ENCODE results near the gene ACSL6.

GRCh38 chr5:132025403-132025971 is 14.0 kb upstream of the ACSL6 start:
- no peak for TF ChIP-seq POLR2A (IDR thresholded peaks at IDR 0.05; ENCODE audit: low read depth, low read length)
- no peak for TF ChIP-seq POLR2AphosphoS5 (IDR thresholded peaks at IDR 0.05; ENCODE audit: low read depth, low read length)
- TF ChIP-seq PAX5 (IDR thresholded peaks at IDR 0.05; ENCODE audit: insufficient read depth, low read length, severe bottlenecking) = no peak
- no peak for TF ChIP-seq SPI1 (IDR thresholded peaks at IDR 0.05; ENCODE audit: low read depth, low read length)
- no peak for TF ChIP-seq TAF1 (IDR thresholded peaks at IDR 0.05; ENCODE audit: low read depth, low read length)
